Measurements from ENCODE around the gene PIGP.
A peak's percentile ranks its signal among the peaks of the same experiment; 100 is the strongest.

The PIGP gene

DNA sequence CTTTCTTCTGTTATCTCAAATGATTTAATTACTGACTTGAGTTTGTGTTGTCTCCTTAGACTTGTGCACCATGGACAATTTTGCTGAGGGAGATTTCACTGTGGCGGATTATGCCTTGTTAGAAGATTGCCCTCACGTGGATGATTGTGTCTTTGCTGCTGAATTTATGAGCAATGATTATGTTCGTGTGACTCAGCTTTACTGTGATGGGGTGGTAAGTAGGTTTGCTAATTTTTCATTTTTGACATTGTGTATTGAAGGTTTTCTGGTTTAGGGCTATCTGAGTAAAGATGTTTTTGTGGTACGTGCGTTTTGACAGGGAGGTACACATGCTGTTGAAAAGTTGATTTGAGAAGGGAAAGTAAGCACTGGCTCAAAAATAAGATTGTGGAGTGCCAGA, 14.3 kb upstream of the PIGP start:
- ChIA-PET POLR2A (no interaction called here), CTCF (interaction anchor here (1.2 to 1.5 kb wide), 2 partner anchors 97 to 110 kb away, joined by 3 to 4 read pairs; no protein-coding TSS in a partner anchor)
- peak; percentile 34 for DNase-seq (ENCODE audit: extremely low spot score)
- TF ChIP-seq, protein P1, sequence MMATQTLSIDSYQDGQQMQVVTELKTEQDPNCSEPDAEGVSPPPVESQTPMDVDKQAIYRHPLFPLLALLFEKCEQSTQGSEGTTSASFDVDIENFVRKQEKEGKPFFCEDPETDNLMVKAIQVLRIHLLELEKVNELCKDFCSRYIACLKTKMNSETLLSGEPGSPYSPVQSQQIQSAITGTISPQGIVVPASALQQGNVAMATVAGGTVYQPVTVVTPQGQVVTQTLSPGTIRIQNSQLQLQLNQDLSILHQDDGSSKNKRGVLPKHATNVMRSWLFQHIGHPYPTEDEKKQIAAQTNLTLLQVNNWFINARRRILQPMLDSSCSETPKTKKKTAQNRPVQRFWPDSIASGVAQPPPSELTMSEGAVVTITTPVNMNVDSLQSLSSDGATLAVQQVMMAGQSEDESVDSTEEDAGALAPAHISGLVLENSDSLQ (IDR thresholded peaks at IDR 0.05) = peak; percentile 68
- TF ChIP-seq TARDBP (IDR thresholded peaks at IDR 0.05) = no peak

DNA sequence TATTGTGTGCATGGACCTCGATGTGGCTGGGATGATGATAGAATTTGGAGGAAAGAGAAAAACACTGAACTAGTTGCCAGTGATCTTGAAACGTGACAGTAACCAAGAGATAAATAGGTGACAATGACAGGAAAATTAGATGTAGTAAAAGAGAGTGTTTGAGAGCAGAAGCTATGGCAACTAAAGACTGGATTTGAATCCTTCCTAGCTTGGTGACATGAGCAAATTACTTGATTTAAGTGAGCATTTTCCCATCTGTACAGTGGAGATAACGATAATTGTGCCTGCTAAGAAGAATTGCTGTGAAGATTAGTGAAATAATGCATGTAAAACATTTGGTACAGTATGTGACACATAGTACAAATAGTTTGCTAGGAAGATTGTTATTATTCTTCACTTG, 12.9 kb upstream of the PIGP start:
- ChIA-PET POLR2A (no interaction called here), CTCF (interaction anchor here (1.5 kb wide), 1 partner anchor 109 kb away, joined by 3 read pairs; no protein-coding TSS in a partner anchor)
- TF ChIP-seq ZNF384 (IDR thresholded peaks at IDR 0.05) (no peak), SUZ12 (IDR thresholded peaks at IDR 0.05) (no peak), CTBP1 (IDR thresholded peaks at IDR 0.05; ENCODE audit: borderline replicate concordance) (no peak)
- TF ChIP-seq, protein P1 (IDR thresholded peaks at IDR 0.05) = no peak
- DNase-seq (ENCODE audit: extremely low spot score) = no peak

DNA sequence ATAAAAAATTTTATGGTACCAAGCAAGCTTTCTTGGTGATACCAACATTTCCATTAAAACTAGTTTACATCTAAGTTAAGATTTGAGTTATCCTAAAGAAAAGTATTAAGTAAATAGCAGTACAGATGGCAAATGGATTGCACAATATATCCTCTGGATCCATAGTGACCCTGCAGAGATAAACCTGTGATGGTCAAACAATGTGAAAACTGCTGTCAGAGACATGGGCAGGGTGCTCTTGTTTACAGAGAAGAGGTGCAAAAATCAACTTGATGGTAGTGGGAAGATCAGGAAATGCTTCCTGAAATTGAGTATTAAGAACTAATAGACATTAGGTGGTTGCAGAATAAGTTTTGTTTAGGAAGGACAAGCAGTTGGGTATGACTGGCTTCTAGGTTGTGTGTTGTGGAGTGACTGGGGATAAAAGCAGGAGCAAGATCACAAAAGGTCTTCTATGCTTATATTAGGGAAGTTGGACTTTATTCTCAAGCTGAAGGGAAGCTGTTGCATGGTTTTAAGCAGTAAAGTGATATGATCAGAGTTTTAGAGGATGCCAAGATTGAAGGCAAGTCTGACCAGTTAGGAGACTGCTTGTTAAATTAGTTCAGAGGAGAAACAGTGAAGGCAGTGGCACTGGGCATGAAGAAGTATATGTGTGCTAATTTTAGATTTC, 10.1 kb upstream of the PIGP start:
- TF ChIP-seq, protein P1 (IDR thresholded peaks at IDR 0.05) = no peak
- TF ChIP-seq FOXK2 (IDR thresholded peaks at IDR 0.05) (no peak), TARDBP (IDR thresholded peaks at IDR 0.05) (no peak), SP1 (IDR thresholded peaks at IDR 0.05) (no peak), BHLHE40 (IDR thresholded peaks at IDR 0.05; ENCODE audit: borderline replicate concordance) (no peak), SUZ12 (IDR thresholded peaks at IDR 0.05) (no peak), ZNF384 (IDR thresholded peaks at IDR 0.05) (no peak), HDGF (IDR thresholded peaks at IDR 0.05; ENCODE audit: borderline replicate concordance) (no peak), ELF4 (IDR thresholded peaks at IDR 0.05) (no peak), FOXM1 (IDR thresholded peaks at IDR 0.05; ENCODE audit: borderline replicate concordance) (no peak), ARNT (IDR thresholded peaks at IDR 0.05) (no peak), LEF1 (IDR thresholded peaks at IDR 0.05; ENCODE audit: borderline replicate concordance) (no peak), NFRKB (IDR thresholded peaks at IDR 0.05) (no peak), CTBP1 (IDR thresholded peaks at IDR 0.05; ENCODE audit: borderline replicate concordance) (no peak), FOXA1 (IDR thresholded peaks at IDR 0.05) (no peak), L3MBTL2 (conservative IDR thresholded peaks at IDR 0.05) (no peak)
- POLR2A ChIA-PET = interaction anchor here (1.1 kb wide), 1 partner anchor 73 kb away, joined by 3 read pairs; no protein-coding TSS in a partner anchor
- CTCF ChIA-PET = interaction anchor here (1.2 kb wide), 1 partner anchor 106 kb away, joined by 3 read pairs; no protein-coding TSS in a partner anchor
- DNase-seq (ENCODE audit: extremely low spot score) = no peak

DNA sequence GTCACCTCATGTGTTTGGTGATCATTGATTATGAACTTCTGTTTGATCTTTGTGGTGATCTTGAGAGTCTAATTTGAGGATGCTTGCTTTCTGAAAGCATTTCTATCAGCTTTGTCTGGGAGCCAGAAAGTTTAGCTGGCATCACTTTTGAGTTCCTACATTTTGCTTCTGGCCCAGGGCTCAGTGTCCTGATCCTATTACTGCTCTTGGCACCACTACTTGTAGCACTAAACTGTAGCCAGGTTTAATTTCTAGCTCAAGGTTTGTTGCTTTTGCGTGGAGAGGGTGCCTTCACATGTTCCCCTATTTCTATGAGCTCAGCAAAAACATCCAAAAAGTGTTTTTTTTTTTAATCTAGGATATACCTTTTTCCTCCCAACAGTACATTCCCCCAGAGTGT, 9.5 kb upstream of the PIGP start:
- TF ChIP-seq ZNF384 (IDR thresholded peaks at IDR 0.05) (no peak), TARDBP (IDR thresholded peaks at IDR 0.05) (no peak), L3MBTL2 (conservative IDR thresholded peaks at IDR 0.05) (no peak), ARNT (IDR thresholded peaks at IDR 0.05) (no peak), SUZ12 (IDR thresholded peaks at IDR 0.05) (no peak), FOXM1 (IDR thresholded peaks at IDR 0.05; ENCODE audit: borderline replicate concordance) (no peak), FOXK2 (IDR thresholded peaks at IDR 0.05) (no peak), CTBP1 (IDR thresholded peaks at IDR 0.05; ENCODE audit: borderline replicate concordance) (no peak)
- TF ChIP-seq, protein P1 (IDR thresholded peaks at IDR 0.05) = no peak
- ChIA-PET CTCF (interaction anchor here (0.6 to 1.2 kb wide), 2 partner anchors 105 to 995 kb away, joined by 3 to 4 read pairs; no protein-coding TSS in a partner anchor), POLR2A (interaction anchor here (1.1 kb wide), 1 partner anchor 73 kb away, joined by 3 read pairs; no protein-coding TSS in a partner anchor)
- no peak for DNase-seq (ENCODE audit: extremely low spot score)

DNA sequence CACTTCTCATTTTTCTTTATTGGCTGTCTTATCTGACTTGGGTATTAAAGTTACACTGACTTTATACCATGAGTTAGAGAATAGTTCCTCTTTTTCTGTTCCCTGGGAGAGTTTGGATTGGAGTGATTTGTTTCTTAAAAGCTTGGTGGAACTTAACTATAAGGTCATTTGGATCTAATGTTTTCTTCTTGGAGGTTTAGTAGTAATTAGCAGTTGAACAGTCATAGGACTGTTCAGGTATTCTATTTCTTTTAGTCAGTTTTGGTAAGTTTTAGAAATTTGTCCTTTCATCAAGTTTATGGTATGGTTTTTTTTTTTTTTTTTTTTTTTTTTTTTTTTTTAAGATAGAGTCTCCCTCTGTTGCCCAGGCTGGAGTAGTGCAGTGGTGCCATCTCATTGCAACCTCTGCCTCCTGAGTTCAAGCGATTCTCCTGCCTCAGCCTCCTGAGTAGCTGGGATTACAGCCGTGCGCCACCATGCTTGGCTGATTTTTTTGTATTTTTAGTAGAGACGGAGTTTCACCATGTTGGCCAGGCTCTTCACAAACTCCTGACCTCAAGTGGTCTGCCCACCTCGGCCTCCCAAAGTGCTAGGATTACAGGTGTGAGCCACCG, 6.4 kb upstream of the PIGP start:
- ChIA-PET POLR2A (no interaction called here), CTCF (no interaction called here)
- no peak for TF ChIP-seq FOXM1 (IDR thresholded peaks at IDR 0.05; ENCODE audit: borderline replicate concordance)
- no peak for TF ChIP-seq L3MBTL2 (conservative IDR thresholded peaks at IDR 0.05)
- TF ChIP-seq ZNF384 (IDR thresholded peaks at IDR 0.05) = peak; percentile 93
- TF ChIP-seq ARNT (IDR thresholded peaks at IDR 0.05) = no peak
- no peak for DNase-seq (ENCODE audit: extremely low spot score)

DNA sequence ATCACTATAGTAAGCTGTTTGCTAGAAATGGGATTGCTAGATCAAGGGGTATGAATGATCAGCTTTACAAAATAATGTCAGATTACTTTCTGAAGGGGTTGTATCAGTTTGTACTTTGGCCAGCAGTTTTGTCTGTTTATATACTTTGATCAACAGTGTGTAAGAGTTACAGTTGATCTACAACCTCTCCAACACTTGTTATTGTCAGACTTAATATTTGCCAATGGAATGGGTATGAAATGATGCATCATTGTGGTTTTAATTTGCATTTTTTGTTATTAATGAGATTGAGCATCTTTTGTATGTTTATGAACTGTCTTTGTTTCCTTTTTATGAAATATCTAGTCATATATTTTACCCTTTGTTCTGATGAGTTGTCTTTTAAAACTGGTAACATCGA, 4.5 kb upstream of the PIGP start:
- CTCF ChIA-PET = no interaction called here
- no peak for DNase-seq (ENCODE audit: extremely low spot score)
- TF ChIP-seq BHLHE40 (IDR thresholded peaks at IDR 0.05; ENCODE audit: borderline replicate concordance) = no peak
- TF ChIP-seq FOXK2 (IDR thresholded peaks at IDR 0.05) = no peak
- no peak for TF ChIP-seq CTBP1 (IDR thresholded peaks at IDR 0.05; ENCODE audit: borderline replicate concordance)
- TF ChIP-seq SP1 (IDR thresholded peaks at IDR 0.05) = no peak
- TF ChIP-seq LEF1 (IDR thresholded peaks at IDR 0.05; ENCODE audit: borderline replicate concordance) = no peak
- no peak for TF ChIP-seq L3MBTL2 (conservative IDR thresholded peaks at IDR 0.05)
- TF ChIP-seq FOXA1 (IDR thresholded peaks at IDR 0.05) = no peak
- TF ChIP-seq ARNT (IDR thresholded peaks at IDR 0.05) = no peak
- TF ChIP-seq TARDBP (IDR thresholded peaks at IDR 0.05) = no peak
- TF ChIP-seq ELF4 (IDR thresholded peaks at IDR 0.05) = no peak
- TF ChIP-seq FOXM1 (IDR thresholded peaks at IDR 0.05; ENCODE audit: borderline replicate concordance) = no peak
- TF ChIP-seq ZNF384 (IDR thresholded peaks at IDR 0.05) = no peak
- TF ChIP-seq, protein P1 (IDR thresholded peaks at IDR 0.05) = no peak
- no peak for TF ChIP-seq HDGF (IDR thresholded peaks at IDR 0.05; ENCODE audit: borderline replicate concordance)
- no peak for TF ChIP-seq SUZ12 (IDR thresholded peaks at IDR 0.05)
- TF ChIP-seq NFRKB (IDR thresholded peaks at IDR 0.05) = no peak
- POLR2A ChIA-PET = no interaction called here
